Glomerular visceral epithelial cell (primary cell): ENCODE measurements around the gene LTBP4.

Experiments
- DNase-seq: peaks from one replicate; pipeline ENCODE4 v3.0.0-alpha.2; 2016; ENCODE audit errors: extremely low spot score

The LTBP4 gene

GRCh38 chr19:40662925-40663694, 61.9 kb downstream of the LTBP4 start:
- DNase-seq, result peak; percentile 87

GRCh38 chr19:40663695-40664692, 62.8 kb downstream of the LTBP4 start:
- peak; percentile 15 for DNase-seq

- DNase-seq, result no peak
Observed at GRCh38 chr19:40666803-40667438, 65.8 kb downstream of the LTBP4 start.

DNA sequence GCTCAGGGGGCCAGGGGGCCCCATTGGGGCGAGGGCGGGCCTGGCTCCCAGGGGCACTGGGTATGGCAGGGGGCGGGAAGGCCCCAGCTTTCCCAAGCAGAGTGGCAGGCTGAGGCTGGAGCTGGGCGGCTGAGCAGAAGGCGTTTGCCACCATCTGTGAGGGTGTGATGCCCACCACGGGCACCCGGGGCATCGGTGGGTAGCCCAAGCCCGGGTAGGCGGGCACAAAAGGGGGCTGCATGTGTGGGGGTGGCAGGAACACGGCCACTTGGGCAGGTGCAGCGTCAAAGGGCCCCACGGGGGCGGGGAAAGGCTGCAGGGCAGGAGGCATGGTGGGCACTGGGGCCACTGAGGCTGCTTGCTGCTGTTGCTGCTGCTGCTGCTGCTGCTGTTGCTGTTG, 66.4 kb downstream of the LTBP4 start:
- no peak for DNase-seq

GRCh38 chr19:40668991-40669614, 67.9 kb downstream of the LTBP4 start:
- DNase-seq, result no peak

DNA sequence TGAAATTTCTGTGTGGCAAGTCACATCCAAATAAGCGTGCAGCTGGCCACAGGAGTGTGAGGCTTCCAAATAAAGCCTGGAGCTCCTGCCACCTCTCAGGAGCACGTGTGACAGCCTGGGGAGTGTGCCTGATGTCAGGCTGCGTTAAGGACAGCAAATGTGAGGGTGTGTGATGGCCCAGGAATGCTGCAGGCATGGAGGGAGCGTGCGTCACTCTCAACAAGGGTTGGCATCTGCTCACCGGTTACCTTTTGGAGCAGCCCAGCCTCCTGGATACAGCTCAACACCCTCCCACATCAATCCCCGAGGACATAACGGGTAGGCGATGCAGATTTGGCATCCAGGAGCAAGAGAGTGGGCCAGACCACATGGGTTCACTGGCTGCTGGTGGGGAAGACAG, 70.2 kb downstream of the LTBP4 start:
- DNase-seq, result no peak

- no peak for DNase-seq
Observed at GRCh38 chr19:40672038-40672437, 70.9 kb downstream of the LTBP4 start.

- no peak for DNase-seq
Observed at GRCh38 chr19:40672573-40673299, 71.6 kb downstream of the LTBP4 start.

GRCh38 chr19:40673397-40673796, 72.2 kb downstream of the LTBP4 start:
- no peak for DNase-seq

- DNase-seq, result no peak
Observed at GRCh38 chr19:40674291-40674690, 73.1 kb downstream of the LTBP4 start.

DNA sequence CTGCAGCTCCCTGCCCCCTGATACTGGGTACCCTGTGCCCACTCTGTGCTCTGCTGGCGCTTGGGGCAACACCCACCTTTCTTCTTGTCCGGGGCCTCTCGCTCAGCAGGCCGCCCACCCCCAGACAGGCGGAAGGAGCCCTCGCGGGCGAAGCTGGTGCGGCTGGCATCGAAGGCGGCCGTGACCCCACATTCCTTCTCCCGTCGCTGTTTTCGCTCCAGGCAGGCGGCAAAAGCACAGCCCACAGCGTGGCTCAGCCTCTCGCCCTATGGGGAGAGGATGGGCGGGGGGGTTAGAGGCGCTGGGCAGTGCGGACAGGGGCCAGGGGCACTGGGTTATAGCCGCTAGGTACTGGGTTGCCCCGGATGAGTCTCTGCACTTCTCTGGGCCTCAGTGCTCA, 76.0 kb downstream of the LTBP4 start:
- no peak for DNase-seq
